HepG2 (cell line): ENCODE measurements around the gene MLH1. TPM values are rescaled to one million over a fixed set of nuclear protein-coding genes. Genes with fewer than 3 reads are reported as not detected.

Experiments used
- ATAC-seq: fragments of 200-7000 bp; cut with Tn5 transposase; 3 replicates; pipeline ENCODE4 v1.9.1; 2020; ENCODE audit warnings: mild to moderate bottlenecking, moderate library complexity
- BruUV-seq: library from RNA; stranded (reverse); fragments of 400-500 nt; replicated peaks from 2 replicates; lab custom pipeline; 2021; lab: Mats Ljungman, UMichigan
- CTCF ChIA-PET: fragments of 300-600 bp; formaldehyde crosslinking; extraction: SDS; loops from one replicate; lab custom pipeline; 2021; ENCODE audit warnings: low total read pairs, inconsistent platforms, low intra/inter-chr PET ratio; lab: Yijun Ruan, JAX
- POLR2A ChIA-PET: fragments of 350-600 bp; sonication (Branson Sonifier 250); formaldehyde crosslinking; loops from one replicate; lab custom pipeline; 2020; ENCODE audit warnings: antibody characterized with exemption, inconsistent platforms; lab: Yijun Ruan, JAX
- DNase-seq: peaks from one replicate; pipeline ENCODE4 v3.0.0-alpha.2; 2015; ENCODE audit warnings: low spot score
- FAIRE-seq: peaks from 3 replicates; lab custom pipeline; 2011; peaks lifted over from hg19 to GRCh38; lab: Jason Lieb, UNC
- H2AFZ ChIP-seq: one replicate; pipeline ENCODE4 v1.6.1; 2011; ENCODE audit warnings: low read length, inconsistent platforms
- H3K27ac ChIP-seq: fragments of 300-600 bp; 3 replicates; pipeline ENCODE4 v1.8.0; 2011; ENCODE audit warnings: mixed run types, mild to moderate bottlenecking, mixed read lengths, low read length, inconsistent platforms; ENCODE audit not compliant: insufficient read depth; ENCODE audit errors: extremely low read length
- H3K27me3 ChIP-seq, 2 experiments: fragments of 200-600 bp in 1 of 2; 2 replicates in 1 of 2; 3 replicates in 1 of 2; pipeline versions ENCODE4 v1.6.0 to v1.8.0; 2011; ENCODE audit warnings: low read length in 2 of 2, mild to moderate bottlenecking in 2 of 2, moderate library complexity in 2 of 2, inconsistent platforms in 1 of 2; ENCODE audit not compliant: insufficient read depth in 2 of 2, control insufficient read depth in 1 of 2
- H3K36me3 ChIP-seq, 2 experiments: fragments of 200-600 bp in 1 of 2; replicated peaks in 1 of 2; 2 replicates in 1 of 2; 3 replicates in 1 of 2; pipeline versions ENCODE4 v1.5.1 to v1.8.0; 2011; ENCODE audit warnings: low read length in 2 of 2, inconsistent platforms in 1 of 2; ENCODE audit not compliant: insufficient read depth in 2 of 2, control insufficient read depth in 1 of 2
- H3K4me1 ChIP-seq: 2 replicates; pipeline ENCODE4 v1.5.1; 2012; ENCODE audit warnings: low read length, inconsistent platforms; ENCODE audit not compliant: insufficient read depth
- H3K4me2 ChIP-seq: 2 replicates; pipeline ENCODE4 v1.6.0; 2011; ENCODE audit warnings: low read depth, low read length, inconsistent platforms
- H3K4me3 ChIP-seq, 3 experiments: fragments of 200-600 bp in 1 of 3; sonication (generic), shearing (Covaris generic) in 1 of 3; replicated peaks in 1 of 3; 2 replicates each; pipeline ENCODE4 v1.5.1; 2011 to 2016; ENCODE audit warnings: low read length in 3 of 3, inconsistent platforms in 2 of 3, low read depth in 2 of 3, mild to moderate bottlenecking in 2 of 3, control low read depth in 1 of 3, mixed read lengths in 1 of 3; ENCODE audit not compliant: insufficient read depth in 1 of 3
- H3K79me2 ChIP-seq: one replicate; pipeline ENCODE4 v1.6.1; 2011; ENCODE audit warnings: low read length, inconsistent platforms; ENCODE audit not compliant: insufficient read depth
- H3K9ac ChIP-seq: 2 replicates; pipeline ENCODE4 v1.6.0; 2011; ENCODE audit warnings: mild to moderate bottlenecking, low read depth, low read length, inconsistent platforms; ENCODE audit not compliant: insufficient read depth
- H3K9me3 ChIP-seq: 2 replicates; pipeline ENCODE4 v1.5.1; 2012; ENCODE audit warnings: mild to moderate bottlenecking, low read length
- H4K20me1 ChIP-seq: 2 replicates; pipeline ENCODE4 v1.6.0; 2011; ENCODE audit warnings: inconsistent platforms, mild to moderate bottlenecking, low read length, moderate library complexity; ENCODE audit not compliant: insufficient read depth
- CBFB ChIP-seq: sonication (generic); formaldehyde crosslinking; IDR thresholded peaks from 2 replicates; pipeline ENCODE4 v1.4.0; 2020; ENCODE audit warnings: missing genetic modification reagents
- DZIP1 ChIP-seq: sonication (generic); formaldehyde crosslinking; IDR thresholded peaks from 2 replicates; pipeline ENCODE4 v1.5.0; 2020; ENCODE audit warnings: mild to moderate bottlenecking, missing genetic modification reagents
- FOXK1 ChIP-seq: sonication (generic); formaldehyde crosslinking; IDR thresholded peaks from 2 replicates; pipeline ENCODE4 v1.4.0; 2020; ENCODE audit warnings: low read depth, missing genetic modification reagents, borderline replicate concordance
- MATR3 ChIP-seq: sonication (generic); formaldehyde crosslinking; IDR thresholded peaks from 2 replicates; pipeline ENCODE4 v1.4.0; 2020; ENCODE audit warnings: missing genetic modification reagents
- POLR2A ChIP-seq, 2 experiments: IDR thresholded peaks; 2 replicates each; pipeline ENCODE4 v1.6.1; 2011; ENCODE audit warnings: low read depth in 2 of 2, low read length in 2 of 2, mild to moderate bottlenecking in 1 of 2, moderate library complexity in 1 of 2; ENCODE audit not compliant: insufficient read depth in 1 of 2
- SRSF4 ChIP-seq: fragments of 200-400 bp; formaldehyde crosslinking; IDR thresholded peaks from one replicate; pipeline ENCODE4 v1.6.1; 2018; ENCODE audit warnings: mild to moderate bottlenecking, low read depth, low read length, moderate library complexity; ENCODE audit not compliant: poor library complexity, severe bottlenecking
- SYNCRIP ChIP-seq: fragments of 200-400 bp; formaldehyde crosslinking; IDR thresholded peaks from 2 replicates; pipeline ENCODE4 v1.6.1; 2018; ENCODE audit warnings: mild to moderate bottlenecking, low read depth, low read length; ENCODE audit not compliant: insufficient read depth
- THAP8 ChIP-seq: sonication (generic); formaldehyde crosslinking; IDR thresholded peaks from 2 replicates; pipeline ENCODE4 v1.5.1; 2020; ENCODE audit warnings: missing genetic modification reagents, mild to moderate bottlenecking, borderline replicate concordance
- TSC22D2 ChIP-seq: sonication (generic); formaldehyde crosslinking; IDR thresholded peaks from 2 replicates; pipeline ENCODE4 v1.5.1; 2020; ENCODE audit warnings: missing genetic modification reagents, mild to moderate bottlenecking, borderline replicate concordance
- ZNF362 ChIP-seq: sonication (generic); formaldehyde crosslinking; IDR thresholded peaks from 2 replicates; pipeline ENCODE4 v1.4.0; 2020; ENCODE audit warnings: missing genetic modification reagents, mild to moderate bottlenecking, borderline replicate concordance
- ZNF629 ChIP-seq: sonication (generic); formaldehyde crosslinking; conservative IDR thresholded peaks from 2 replicates; pipeline ENCODE4 v1.5.0; 2020; ENCODE audit warnings: missing genetic modification reagents
- ZNF800 ChIP-seq: sonication (generic); formaldehyde crosslinking; IDR thresholded peaks from 2 replicates; pipeline ENCODE4 v1.4.0; 2020; ENCODE audit warnings: missing genetic modification reagents
- WGBS: methylation state at CpG from one replicate; pipeline ENCODE4 v1.1.6; 2017; ENCODE audit warnings: low lambda C conversion rate; 5-methylcytosine and 5-hydroxymethylcytosine counted together
- in situ Hi-C: cut with HindIII; loops from 2 replicates; pipeline ENCODE4 v1.10.0; 2017; ENCODE audit warnings: low pct_unique_long_range_greater_than_20kb; ENCODE audit not compliant: extremely low pct_ligation_motif_present
- intact Hi-C: fragments of 100-400 bp; cut with micrococcal nuclease; formaldehyde crosslinking; loops from one replicate; pipeline ENCODE4 v1.10.0; 2022; ENCODE audit not compliant: unreplicated experiment
- polyA plus RNA-seq, 8 experiments: library from polyadenylated mRNA; depleted of rRNA in 3 of 8; stranded (reverse) in 7 of 8; unstranded in 1 of 8; fragments of >200 nt; fragmentation: Illumina TruSeq in 4 of 8; extraction: Trizol in 4 of 8; gene quantifications; 2 replicates each; pipeline versions ENCODE4 v1.2.1 to v1.2.3, GENCODE V29; 2011 to 2016; ENCODE audit warnings: low read depth in 4 of 8, missing spikeins in 1 of 8, mixed read lengths in 1 of 8; ENCODE audit not compliant: insufficient read depth in 1 of 8
- total RNA-seq, 5 experiments: library from RNA; depleted of rRNA; stranded (reverse); fragments of >200 nt; fragmentation: Illumina TruSeq; extraction: Trizol; gene quantifications; 2 replicates each; pipeline ENCODE4 v1.2.3, GENCODE V29; 2016; ENCODE audit warnings: low read depth in 1 of 5

Gene MLH1
- total and polyA plus RNA-seq, 2 of the 13 experiments (the other 11 are each of a cell fraction or from before 2014, with no cell fraction given), result 29.5 to 70.8 TPM

- DNase-seq (no peak), ATAC-seq (no peak), FAIRE-seq (no peak)
- H3K27ac ChIP-seq, result no peak overlapping the region
- H4K20me1 ChIP-seq, result no peaks in the 10 kb centered on the region
- H3K27me3 ChIP-seq, result no peaks in the 10 kb centered on the region
- ChIA-PET CTCF (no interaction called here), POLR2A (no interaction called here)
- intact Hi-C loops (no loop called here), in situ Hi-C loops (no loop called here)
- 94% methylated on average over 3 of the region's 3 CpGs for WGBS
- no peak overlapping the region for H3K4me2 ChIP-seq
- TF ChIP-seq TSC22D2 (CRISPR knock-in tag) (no peak), ZNF629 (CRISPR knock-in tag) (peak; percentile 59)
- H3K9me3 ChIP-seq, result no peaks in the 10 kb centered on the region
- H3K4me3 ChIP-seq, result no peak overlapping the region
- no peaks in the 10 kb centered on the region for H3K4me1 ChIP-seq
- no peaks in the 10 kb centered on the region for H3K79me2 ChIP-seq
- H2AFZ ChIP-seq, result no peak overlapping the region
- peaks cover 2 to 25% of the 10 kb centered on the region in 2 experiments; a peak in 4 of 5 replicates for H3K36me3 ChIP-seq
- no peak overlapping the region for H3K9ac ChIP-seq
- BruUV-seq, result no TSS peak
These were observed 74.3 kb downstream of the MLH1 start for GRCh38 chr3:37067577-37067976.

GRCh38 chr3:37068031-37068430 lies 74.7 kb downstream of the MLH1 start:
- CTCF ChIA-PET, result no interaction called here
- Histone ChIP-seq H3K4me3 (no peak overlapping the region), H3K4me2 (no peak overlapping the region), H3K27me3 (no peaks in the 10 kb centered on the region), H4K20me1 (no peaks in the 10 kb centered on the region), H3K9ac (no peak overlapping the region), H3K36me3 (peaks cover 4 to 22% of the 10 kb centered on the region in 2 experiments; a peak in 4 of 5 replicates), H3K27ac (no peak overlapping the region), H3K79me2 (no peaks in the 10 kb centered on the region), H3K4me1 (no peaks in the 10 kb centered on the region), H3K9me3 (no peaks in the 10 kb centered on the region), H2AFZ (no peak overlapping the region)
- ATAC-seq (no peak), FAIRE-seq (no peak), DNase-seq (no peak)
- intact Hi-C loops, result no loop called here
- 97% methylated on average over 1 of the region's 1 CpG for WGBS
- no TSS peak for BruUV-seq
- POLR2A ChIA-PET, result no interaction called here
- in situ Hi-C loops, result no loop called here
- TF ChIP-seq SYNCRIP, result no peak
- no peak for TF ChIP-seq DZIP1
- no peak for TF ChIP-seq ZNF362 (CRISPR knock-in tag)
- no peak for TF ChIP-seq CBFB (CRISPR knock-in tag)
- no peak for TF ChIP-seq MATR3 (CRISPR knock-in tag)
- TF ChIP-seq FOXK1 (CRISPR knock-in tag), result no peak
- TF ChIP-seq SRSF4, result no peak
- no peak for TF ChIP-seq THAP8 (CRISPR knock-in tag)
- no peak for TF ChIP-seq POLR2A (IDR thresholded peaks at IDR 0.05; ENCODE audit: insufficient read depth in 1 of 2, low read depth in 2 of 2, low read length in 2 of 2)
- no peak for TF ChIP-seq ZNF800 (CRISPR knock-in tag)
